NT2/D1 (cell line): ENCODE data around the gene RNF44.

Source experiments
- DNase-seq: peaks from one replicate; pipeline ENCODE4 v3.0.0-alpha.2; 2011; ENCODE audit warnings: low read depth, low spot score
- H3K27me3 ChIP-seq: 2 replicates; pipeline ENCODE4 v1.6.0; 2011; ENCODE audit warnings: mild to moderate bottlenecking; ENCODE audit not compliant: insufficient read length, insufficient read depth
- H3K36me3 ChIP-seq: 2 replicates; pipeline ENCODE4 v1.6.1; 2011; ENCODE audit warnings: mild to moderate bottlenecking, low read length, mixed read lengths; ENCODE audit not compliant: insufficient read depth, insufficient read length
- H3K4me1 ChIP-seq: 2 replicates; pipeline ENCODE4 v1.5.1; 2011; ENCODE audit not compliant: insufficient read depth, insufficient read length
- H3K4me3 ChIP-seq: 2 replicates; pipeline ENCODE4 v1.5.1; 2011; ENCODE audit warnings: low read depth; ENCODE audit not compliant: insufficient read length
- H3K9ac ChIP-seq: 2 replicates; pipeline ENCODE4 v1.6.0; 2011; ENCODE audit warnings: low read depth; ENCODE audit not compliant: insufficient read length
- H3K9me3 ChIP-seq: 2 replicates; pipeline ENCODE4 v1.5.1; 2011; ENCODE audit warnings: mild to moderate bottlenecking, low read length; ENCODE audit not compliant: insufficient read depth
- SUZ12 ChIP-seq: IDR thresholded peaks from 2 replicates; pipeline ENCODE4 v1.6.1; 2011; ENCODE audit not compliant: insufficient read length, insufficient read depth; ENCODE audit errors: extremely low read depth
- YY1 ChIP-seq: IDR thresholded peaks from 2 replicates; pipeline ENCODE4 v1.6.1; 2011; ENCODE audit not compliant: insufficient read length, insufficient read depth
- ZNF274 ChIP-seq: IDR thresholded peaks from 2 replicates; pipeline ENCODE4 v1.6.1; 2011; ENCODE audit warnings: mild to moderate bottlenecking, low read depth, low read length

Gene RNF44

DNA sequence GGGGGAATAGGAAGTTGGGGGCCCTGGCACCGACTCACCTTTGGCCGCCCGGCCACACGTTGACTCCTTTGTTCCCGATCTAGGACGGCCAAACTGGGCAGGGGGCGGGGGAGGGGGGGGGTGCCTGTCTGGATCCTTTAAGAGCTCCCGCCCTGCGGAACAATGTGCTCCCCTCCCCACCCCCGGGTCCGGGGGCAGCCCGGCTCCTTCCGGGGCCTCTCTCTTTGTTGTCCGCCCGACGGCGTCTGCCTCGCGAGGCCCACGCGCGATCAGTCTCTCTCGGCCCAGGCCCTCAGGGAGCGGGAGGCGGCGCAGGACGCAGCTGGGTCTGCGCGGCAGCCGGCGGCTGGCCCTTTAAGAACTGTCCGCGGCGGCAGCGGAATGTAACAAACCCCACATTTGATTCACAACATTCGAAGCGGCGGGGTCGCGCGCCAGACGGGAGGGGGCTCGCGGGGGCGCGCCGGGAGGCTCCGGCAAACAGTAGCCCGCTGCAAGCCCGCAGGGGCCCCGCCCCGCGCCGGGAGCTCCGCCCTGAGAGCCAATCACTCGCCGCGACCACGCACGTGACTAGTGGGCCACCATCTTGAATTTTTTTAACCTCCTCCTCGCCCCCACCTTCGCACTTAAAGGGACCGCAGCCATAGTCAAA lies at the start of gene RNF44:
Gene RNF44 (minus strand): TSS at position 501 of the 652 bp plus-strand sequence. CDS start 4,930 bp downstream, outside the sequence.
- Histone ChIP-seq H3K4me3 (peak within 1 kb of the TSS; percentile 89), H3K36me3 (peaks cover 18% of the 10 kb centered on the region), H3K9ac (peak within 1 kb of the TSS; percentile 93), H3K4me1 (peaks cover 16% of the 10 kb centered on the region), H3K9me3 (no peaks in the 10 kb centered on the region), H3K27me3 (no peaks in the 10 kb centered on the region)
- no peak for TF ChIP-seq ZNF274
- peak; percentile 65 for TF ChIP-seq YY1
- peak; percentile 91 for DNase-seq

DNA sequence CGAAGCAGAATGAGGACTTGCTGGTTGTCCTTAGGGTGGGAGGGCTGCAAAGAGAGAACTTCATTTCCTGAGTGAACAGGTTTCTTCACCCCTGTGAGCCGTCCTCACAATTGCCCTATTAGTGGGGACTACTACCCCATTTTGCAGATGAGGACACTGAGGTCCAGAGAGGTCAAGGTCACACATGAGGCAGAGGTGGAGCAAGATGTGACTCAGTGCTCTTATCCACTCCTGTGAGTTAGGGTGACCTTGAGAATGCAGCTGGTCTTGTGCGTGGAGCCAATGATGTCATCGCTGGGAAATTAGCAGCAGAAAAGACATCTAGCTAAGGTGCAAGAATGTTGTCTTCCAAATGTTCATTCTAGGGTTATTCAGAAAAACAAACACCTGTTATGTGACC lies 45.9 kb upstream of the RNF44 start:
- Histone ChIP-seq H3K9me3 (no peaks in the 10 kb centered on the region), H3K36me3 (no peaks in the 10 kb centered on the region), H3K4me1 (no peaks in the 10 kb centered on the region), H3K4me3 (no peak overlapping the region), H3K9ac (no peak overlapping the region), H3K27me3 (no peaks in the 10 kb centered on the region)
- no peak for DNase-seq
- no peak for TF ChIP-seq YY1
- TF ChIP-seq SUZ12, result no peak
- no peak for TF ChIP-seq ZNF274

DNA sequence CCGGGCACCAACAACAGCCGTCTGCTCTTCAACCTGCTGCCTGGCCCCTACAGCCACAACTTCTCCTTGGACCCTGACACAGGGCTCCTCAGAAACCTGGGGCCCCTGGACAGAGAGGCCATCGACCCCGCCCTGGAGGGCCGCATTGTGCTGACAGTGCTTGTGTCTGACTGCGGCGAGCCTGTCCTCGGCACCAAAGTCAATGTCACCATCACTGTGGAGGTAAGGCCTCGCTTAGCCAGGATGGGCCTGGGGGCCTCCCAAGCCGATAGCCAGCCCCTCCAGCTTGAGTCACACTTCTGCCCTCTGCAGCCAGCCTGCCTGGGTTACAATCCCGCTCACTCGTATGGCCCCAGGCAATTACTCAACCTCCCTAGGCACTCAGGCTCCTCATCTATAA lies 44.2 kb upstream of the RNF44 start:
- Histone ChIP-seq H3K9me3 (no peaks in the 10 kb centered on the region), H3K9ac (no peak overlapping the region), H3K27me3 (no peaks in the 10 kb centered on the region), H3K4me3 (no peak overlapping the region), H3K4me1 (no peaks in the 10 kb centered on the region), H3K36me3 (no peaks in the 10 kb centered on the region)
- TF ChIP-seq ZNF274 (no peak), SUZ12 (no peak), YY1 (no peak)
- DNase-seq, result no peak

DNA sequence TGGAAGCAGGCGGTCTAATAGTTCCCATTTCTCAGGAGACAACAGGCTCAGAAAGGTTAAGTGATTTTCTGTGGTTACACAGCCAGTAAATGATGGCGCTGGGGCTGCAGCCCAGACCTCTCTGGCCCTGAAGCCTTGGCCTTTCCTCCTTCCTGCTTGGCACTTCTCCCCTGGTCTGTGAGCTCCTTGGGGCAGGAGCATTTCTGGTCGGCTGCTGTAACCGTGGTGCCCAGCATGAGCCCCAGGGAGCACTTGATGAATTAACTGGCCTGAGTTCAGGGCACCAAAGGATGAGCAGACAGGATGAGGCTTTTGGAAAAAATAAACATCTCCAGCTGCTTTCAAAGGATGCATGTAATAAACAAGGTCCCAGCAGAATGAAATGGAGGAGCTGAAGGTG lies 42.1 kb upstream of the RNF44 start:
- H3K4me3 ChIP-seq, result no peak overlapping the region
- no peaks in the 10 kb centered on the region for H3K9me3 ChIP-seq
- no peak overlapping the region for H3K9ac ChIP-seq
- no peaks in the 10 kb centered on the region for H3K27me3 ChIP-seq
- no peaks in the 10 kb centered on the region for H3K36me3 ChIP-seq
- TF ChIP-seq YY1 (no peak), ZNF274 (no peak), SUZ12 (no peak)
- H3K4me1 ChIP-seq, result no peaks in the 10 kb centered on the region
- no peak for DNase-seq

DNA sequence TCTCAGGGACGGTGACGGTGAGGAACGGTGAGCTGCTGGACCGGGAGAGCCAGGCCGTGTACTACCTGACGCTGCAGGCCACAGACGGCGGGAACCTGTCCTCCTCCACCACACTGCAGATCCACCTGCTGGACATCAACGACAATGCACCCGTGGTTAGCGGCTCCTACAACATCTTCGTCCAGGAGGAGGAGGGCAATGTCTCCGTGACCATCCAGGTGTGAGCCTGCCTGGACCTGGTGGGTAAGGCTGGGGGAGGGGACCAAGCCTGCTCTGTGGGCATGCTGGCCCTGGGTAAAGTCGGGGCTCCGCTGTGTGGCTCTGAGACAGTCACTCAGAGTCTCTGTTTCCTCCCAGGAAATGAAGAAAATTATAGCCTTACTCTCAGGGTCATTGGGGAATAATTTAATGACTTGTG lies 41.2 kb upstream of the RNF44 start:
- DNase-seq, result peak; percentile 55
- H3K4me1 ChIP-seq, result no peaks in the 10 kb centered on the region
- H3K27me3 ChIP-seq, result no peaks in the 10 kb centered on the region
- H3K9me3 ChIP-seq, result no peaks in the 10 kb centered on the region
- H3K4me3 ChIP-seq, result no peak overlapping the region
- TF ChIP-seq SUZ12 (no peak), YY1 (no peak), ZNF274 (no peak)
- no peaks in the 10 kb centered on the region for H3K36me3 ChIP-seq
- no peak overlapping the region for H3K9ac ChIP-seq

DNA sequence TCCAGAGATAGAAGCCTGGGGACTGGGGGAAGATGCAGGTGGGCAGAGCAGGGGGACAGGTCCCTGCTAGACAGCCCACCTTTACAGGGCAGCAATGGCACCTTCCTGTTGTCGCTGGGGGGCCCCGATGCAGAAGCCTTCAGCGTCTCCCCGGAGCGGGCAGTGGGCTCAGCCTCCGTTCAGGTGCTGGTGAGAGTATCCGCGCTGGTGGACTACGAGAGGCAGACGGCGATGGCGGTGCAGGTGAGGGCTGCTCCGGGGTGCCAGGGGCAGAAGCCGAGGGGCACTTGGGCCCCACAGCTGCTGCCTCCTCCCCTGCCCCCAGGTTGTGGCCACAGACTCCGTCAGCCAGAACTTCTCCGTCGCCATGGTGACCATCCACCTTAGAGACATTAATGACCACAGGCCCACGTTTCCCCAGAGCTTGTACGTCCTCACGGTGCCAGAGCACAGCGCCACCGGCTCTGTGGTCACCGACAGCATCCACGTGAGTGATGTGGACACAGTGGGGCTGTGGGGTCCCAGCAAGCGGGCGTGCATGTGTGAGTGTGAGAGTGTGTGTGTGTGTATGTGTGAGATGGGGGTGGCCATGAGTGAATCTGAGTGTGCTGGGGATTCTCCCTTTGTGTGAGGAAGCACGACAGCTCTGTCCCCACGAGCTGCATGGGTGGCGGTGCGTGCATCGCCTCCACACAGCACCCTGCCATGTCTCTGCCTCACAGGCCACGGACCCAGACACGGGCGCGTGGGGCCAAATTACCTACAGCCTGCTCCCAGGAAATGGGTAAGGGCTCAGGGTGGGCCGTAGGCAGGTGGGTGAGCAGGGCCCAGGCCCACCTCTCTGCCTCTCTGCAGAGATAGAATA lies 40.3 kb upstream of the RNF44 start:
- no peak overlapping the region for H3K4me3 ChIP-seq
- peak overlapping the region; percentile 10 for H3K9ac ChIP-seq
- TF ChIP-seq ZNF274, result no peak
- no peak for TF ChIP-seq SUZ12
- TF ChIP-seq YY1, result no peak
- no peaks in the 10 kb centered on the region for H3K36me3 ChIP-seq
- H3K27me3 ChIP-seq, result no peaks in the 10 kb centered on the region
- no peaks in the 10 kb centered on the region for H3K9me3 ChIP-seq
- no peak for DNase-seq
- H3K4me1 ChIP-seq, result peaks cover 2% of the 10 kb centered on the region

DNA sequence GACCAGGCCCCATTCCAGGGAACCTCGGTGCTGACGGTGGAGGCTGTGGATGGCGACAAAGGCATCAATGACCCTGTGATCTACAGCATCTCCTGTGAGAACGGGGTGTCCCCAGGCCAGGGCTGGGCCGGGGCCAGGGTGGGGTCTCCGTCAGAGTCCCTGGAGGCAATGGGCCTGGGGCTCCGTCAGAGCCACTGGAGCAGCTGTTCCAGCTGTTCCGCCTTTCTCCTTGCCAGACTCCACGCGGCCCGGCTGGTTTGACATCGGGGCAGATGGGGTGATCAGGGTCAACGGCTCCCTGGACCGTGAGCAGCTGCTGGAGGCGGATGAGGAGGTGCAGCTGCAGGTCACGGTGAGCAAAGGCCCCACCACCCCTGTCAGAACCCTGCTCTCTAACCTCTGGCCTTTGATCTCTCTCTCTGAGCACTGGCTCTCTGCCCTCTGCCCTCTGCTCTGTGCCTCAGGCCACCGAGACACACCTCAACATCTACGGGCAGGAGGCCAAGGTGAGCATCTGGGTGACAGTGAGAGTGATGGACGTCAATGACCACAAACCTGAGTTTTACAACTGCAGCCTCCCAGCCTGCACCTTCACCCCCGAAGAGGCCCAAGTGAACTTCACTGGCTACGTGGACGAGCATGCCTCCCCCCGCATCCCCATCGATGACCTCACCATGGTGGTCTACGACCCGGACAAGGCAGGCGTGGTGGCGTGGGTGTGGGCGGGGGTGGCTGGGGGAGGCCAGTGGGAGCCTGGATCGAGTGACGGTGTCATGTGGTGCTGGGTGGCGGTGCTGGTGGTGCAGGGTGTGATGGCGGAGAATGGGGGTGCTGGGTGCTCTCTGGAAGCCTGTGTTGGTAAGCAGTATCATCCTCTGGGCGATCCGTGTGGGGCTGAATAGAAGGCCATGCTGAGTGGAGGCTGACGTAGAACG lies 38.6 kb upstream of the RNF44 start:
- Histone ChIP-seq H3K4me1 (peaks cover 3% of the 10 kb centered on the region), H3K9ac (no peak overlapping the region), H3K9me3 (no peaks in the 10 kb centered on the region), H3K4me3 (no peak overlapping the region), H3K27me3 (no peaks in the 10 kb centered on the region), H3K36me3 (no peaks in the 10 kb centered on the region)
- TF ChIP-seq YY1, result no peak
- no peak for TF ChIP-seq ZNF274
- TF ChIP-seq SUZ12, result no peak
- no peak for DNase-seq
